IMR-90 (cell line): ENCODE results near the gene TMEM144. TPM values are rescaled to one million over a fixed set of nuclear protein-coding genes. Genes with fewer than 3 reads are reported as not detected.

Experiments used
- ATAC-seq: fragments of 200-7000 bp; cut with Tn5 transposase; 2 replicates; pipeline ENCODE4 v1.9.1; 2020; ENCODE audit warnings: low read depth, mild to moderate bottlenecking, moderate library complexity
- BruUV-seq: library from RNA; stranded (reverse); fragments of 400-500 nt; replicated peaks from 2 replicates; lab custom pipeline; 2021; lab: Mats Ljungman, UMichigan
- CTCF ChIA-PET: fragments of 300-600 bp; formaldehyde crosslinking; extraction: SDS; loops from one replicate; lab custom pipeline; 2021; ENCODE audit warnings: antibody characterized with exemption; lab: Yijun Ruan, JAX
- POLR2A ChIA-PET: fragments of 300-600 bp; sonication (Branson Sonifier 250); formaldehyde crosslinking; loops from one replicate; lab custom pipeline; 2022; ENCODE audit warnings: antibody characterized with exemption; ENCODE audit not compliant: unreplicated experiment; lab: Charles Lee
- DNase-seq: peaks from one replicate; pipeline ENCODE4 v3.0.0; 2013
- H2AFZ ChIP-seq: replicated peaks from 2 replicates; pipeline ENCODE3; 2013; ENCODE audit warnings: low read length, mild to moderate bottlenecking; ENCODE audit not compliant: poor library complexity
- H2AK5ac ChIP-seq: 2 replicates; pipeline ENCODE4 v1.6.1; 2013; ENCODE audit warnings: low read depth, low read length, inconsistent platforms
- H2AK9ac ChIP-seq: replicated peaks from 2 replicates; pipeline ENCODE3; 2013; ENCODE audit warnings: mild to moderate bottlenecking, low read depth, low read length, moderate library complexity; ENCODE audit not compliant: poor library complexity
- H2BK120ac ChIP-seq: 2 replicates; pipeline ENCODE4 v1.6.1; 2013; ENCODE audit warnings: low read depth, low read length, inconsistent platforms
- H2BK15ac ChIP-seq: 3 replicates; pipeline ENCODE4 v1.6.1; 2013; ENCODE audit warnings: low read depth, low read length, inconsistent platforms
- H2BK20ac ChIP-seq: 2 replicates; pipeline ENCODE4 v1.6.1; 2013; ENCODE audit warnings: low read depth, mild to moderate bottlenecking, inconsistent platforms, low read length, moderate library complexity
- H2BK5ac ChIP-seq: 2 replicates; pipeline ENCODE4 v1.6.1; 2013; ENCODE audit warnings: mild to moderate bottlenecking, low read depth, low read length, inconsistent platforms; ENCODE audit not compliant: poor library complexity, severe bottlenecking
- H3K14ac ChIP-seq: replicated peaks from 2 replicates; pipeline ENCODE4 v1.6.1; 2013; ENCODE audit warnings: low read depth, low read length, inconsistent platforms
- H3K18ac ChIP-seq: 2 replicates; pipeline ENCODE4 v1.6.1; 2013; ENCODE audit warnings: low read depth, low read length, control low read depth
- H3K23ac ChIP-seq: 2 replicates; pipeline ENCODE4 v1.6.1; 2013; ENCODE audit warnings: low read depth, low read length, inconsistent platforms
- H3K27ac ChIP-seq: 2 replicates; pipeline ENCODE4 v1.5.1; 2013; ENCODE audit warnings: mild to moderate bottlenecking, control low read depth, low read length; ENCODE audit not compliant: insufficient read depth
- H3K27me3 ChIP-seq: 2 replicates; pipeline ENCODE4 v1.6.1; 2013; ENCODE audit warnings: low read length; ENCODE audit not compliant: control insufficient read depth, insufficient read depth
- H3K36me3 ChIP-seq: 2 replicates; pipeline ENCODE4 v1.6.1; 2013; ENCODE audit warnings: low read length, mixed read lengths; ENCODE audit not compliant: control insufficient read depth, insufficient read depth
- H3K4ac ChIP-seq: 2 replicates; pipeline ENCODE4 v1.6.1; 2013; ENCODE audit warnings: low read depth, low read length, inconsistent platforms
- H3K4me1 ChIP-seq: 2 replicates; pipeline ENCODE4 v1.6.1; 2013; ENCODE audit warnings: low read length, mixed read lengths; ENCODE audit not compliant: control insufficient read depth, insufficient read depth
- H3K4me2 ChIP-seq: 2 replicates; pipeline ENCODE4 v1.6.1; 2013; ENCODE audit warnings: low read depth, mild to moderate bottlenecking, control low read depth, low read length, moderate library complexity
- H3K4me3 ChIP-seq: 2 replicates; pipeline ENCODE4 v1.5.1; 2013; ENCODE audit warnings: low read depth, mild to moderate bottlenecking, control low read depth, low read length, moderate library complexity; ENCODE audit not compliant: insufficient read depth
- H3K56ac ChIP-seq: 2 replicates; pipeline ENCODE4 v1.6.1; 2013; ENCODE audit warnings: low read length, inconsistent platforms; ENCODE audit not compliant: insufficient read depth; ENCODE audit errors: extremely low read depth
- H3K79me1 ChIP-seq, 2 experiments: 2 replicates each; pipeline ENCODE4 v1.6.1; 2013; ENCODE audit warnings: low read length in 2 of 2, inconsistent platforms in 1 of 2, low read depth in 1 of 2
- H3K9ac ChIP-seq: 2 replicates; pipeline ENCODE4 v1.6.1; 2013; ENCODE audit warnings: low read depth, low read length, control low read depth
- H3K9me1 ChIP-seq: 2 replicates; pipeline ENCODE4 v1.6.1; 2013; ENCODE audit warnings: low read length, inconsistent platforms; ENCODE audit not compliant: insufficient read depth
- H3K9me3 ChIP-seq: 2 replicates; pipeline ENCODE4 v1.6.1; 2013; ENCODE audit warnings: low read length; ENCODE audit not compliant: control insufficient read depth, insufficient read depth
- H4K20me1 ChIP-seq: 2 replicates; pipeline ENCODE4 v1.6.1; 2013; ENCODE audit warnings: low read length, inconsistent platforms; ENCODE audit not compliant: insufficient read depth
- H4K5ac ChIP-seq: 2 replicates; pipeline ENCODE4 v1.6.1; 2013; ENCODE audit warnings: mild to moderate bottlenecking, low read depth, low read length, control low read depth
- H4K8ac ChIP-seq, 2 experiments: 2 replicates each; pipeline ENCODE4 v1.6.1; 2013; ENCODE audit warnings: low read depth in 2 of 2, low read length in 2 of 2, control low read depth in 1 of 2, inconsistent platforms in 1 of 2
- H4K91ac ChIP-seq: 2 replicates; pipeline ENCODE4 v1.6.1; 2013; ENCODE audit warnings: low read depth, low read length, inconsistent platforms; ENCODE audit not compliant: insufficient read depth
- CEBPB ChIP-seq: IDR thresholded peaks from 2 replicates; pipeline ENCODE4 v1.6.1; 2012; ENCODE audit warnings: low read depth, low read length, improper control_type of control experiment
- CHD1 ChIP-seq: IDR thresholded peaks from 2 replicates; pipeline ENCODE4 v1.6.1; 2012; ENCODE audit warnings: low read depth, low read length, improper control_type of control experiment
- FOS ChIP-seq: fragments of 150-350 bp; IDR thresholded peaks from 2 replicates; pipeline ENCODE4 v1.6.1; 2016; ENCODE audit warnings: low read depth, low read length
- MAFK ChIP-seq: IDR thresholded peaks from 2 replicates; pipeline ENCODE4 v1.6.1; 2012; ENCODE audit warnings: low read depth, low read length, improper control_type of control experiment
- MAZ ChIP-seq: IDR thresholded peaks from 2 replicates; pipeline ENCODE4 v1.6.1; 2012; ENCODE audit warnings: low read depth, mild to moderate bottlenecking, low read length, improper control_type of control experiment, moderate library complexity, borderline replicate concordance
- POLR2A ChIP-seq: IDR thresholded peaks from 2 replicates; pipeline ENCODE4 v1.6.1; 2012; ENCODE audit warnings: mild to moderate bottlenecking, low read depth, low read length
- RAD21 ChIP-seq: IDR thresholded peaks from 2 replicates; pipeline ENCODE4 v1.6.1; 2012; ENCODE audit warnings: low read length, improper control_type of control experiment
- RFX5 ChIP-seq: IDR thresholded peaks from 2 replicates; pipeline ENCODE4 v1.8.0; 2012; ENCODE audit warnings: low read depth, mild to moderate bottlenecking, low read length, moderate library complexity
- SMC3 ChIP-seq: fragments of 150-350 bp; IDR thresholded peaks from 2 replicates; pipeline ENCODE4 v1.6.1; 2016; ENCODE audit warnings: low read depth, mild to moderate bottlenecking, antibody characterized with exemption, low read length, moderate library complexity
- WGBS, 2 experiments: methylation state at CpG; one replicate each; pipeline versions ENCODE4 v1.1.5 to v1.1.7; 2013; ENCODE audit warnings: missing lambda C conversion rate in 2 of 2; ENCODE audit not compliant: insufficient read length in 1 of 2; ENCODE audit errors: extremely low coverage in 2 of 2; 5-methylcytosine and 5-hydroxymethylcytosine counted together
- dilution Hi-C: fragments of 300-500 bp; cut with HindIII; formaldehyde crosslinking; loops from one replicate; pipeline ENCODE4 v1.14.3; 2018; ENCODE audit warnings: low sequenced_read_pairs; ENCODE audit not compliant: unreplicated experiment
- in situ Hi-C: fragments of 300-500 bp; cut with MboI; formaldehyde crosslinking; loops from 3 replicates; pipeline ENCODE4 v1.14.3; 2019; ENCODE audit warnings: low sequenced_read_pairs, inconsistent platforms, mixed read lengths
- intact Hi-C: fragments of 100-400 bp; cut with micrococcal nuclease; formaldehyde crosslinking; loops from 2 replicates; pipeline ENCODE4 v1.10.0; 2022
- polyA plus RNA-seq, 3 experiments: library from polyadenylated mRNA; depleted of rRNA; stranded (reverse); fragments of >200 nt; gene quantifications; 2 replicates each; pipeline ENCODE4 v1.2.3, GENCODE V29; 2012; ENCODE audit warnings: low replicate concordance in 1 of 3
- total RNA-seq: library from RNA; depleted of rRNA; stranded (reverse); fragments of >200 nt; gene quantifications from 2 replicates; pipeline ENCODE4 v1.2.3, GENCODE V29; 2012
- TF ChIP-seq, protein P1 (sequence below): fragments of 150-350 bp; IDR thresholded peaks from 2 replicates; pipeline ENCODE4 v1.6.1; 2016; ENCODE audit warnings: low read depth, mild to moderate bottlenecking, low read length, moderate library complexity, borderline replicate concordance
- TF ChIP-seq, protein P2 (sequence below): fragments of 150-350 bp; IDR thresholded peaks from 2 replicates; pipeline ENCODE4 v1.6.1; 2017; ENCODE audit warnings: mild to moderate bottlenecking, antibody characterized with exemption, low read length, low read depth
- TF ChIP-seq, protein P3 (sequence below): conservative IDR thresholded peaks from 2 replicates; pipeline ENCODE4 v1.5.1; 2012; ENCODE audit warnings: mild to moderate bottlenecking, low read depth, low read length, improper control_type of control experiment

Gene TMEM144
- total and polyA plus RNA-seq, 2 of the 4 experiments (the other 2 are of a cell fraction), result 0.58 to 2.2 TPM

DNA sequence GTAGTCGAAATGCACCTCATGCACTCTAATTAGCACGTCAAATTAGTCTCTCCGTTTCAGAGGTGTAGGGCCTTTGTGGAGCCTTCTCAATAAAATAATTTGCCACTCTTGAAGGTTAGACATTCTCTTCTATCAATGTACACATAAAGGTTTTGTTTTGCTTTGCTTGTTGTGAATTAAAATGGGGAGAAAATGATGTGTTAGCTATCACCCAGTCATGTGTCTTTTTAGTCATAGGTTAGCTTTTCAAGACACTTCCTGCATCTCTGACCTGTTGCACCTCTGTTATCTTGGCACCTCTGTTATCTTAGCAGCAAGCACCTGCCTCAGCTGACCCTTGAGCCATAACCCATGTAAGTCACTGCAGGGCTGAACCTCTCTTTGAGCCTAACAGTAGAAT lies 936 bp downstream of the TMEM144 start:
- Histone ChIP-seq H3K9me1 (peaks cover 2% of the 10 kb centered on the region; the same call in 1 of the 2 replicates), H3K4ac (no peak overlapping the region), H3K4me2 (peak overlapping the region; percentile 82), H3K9ac (peak overlapping the region; percentile 41; the same call in 1 of the 2 replicates), H4K20me1 (no peaks in the 10 kb centered on the region), H3K18ac (no peak overlapping the region), H4K8ac (peak overlapping the region; percentile 52 to 94; a peak in 3 of 4 replicates), H3K79me1 (no peaks in the 10 kb centered on the region), H3K36me3 (no peaks in the 10 kb centered on the region), H3K23ac (peak overlapping the region; percentile 39; the same call in 1 of the 2 replicates), H2AK5ac (no peak overlapping the region), H2AFZ (peak overlapping the region; percentile 34), H3K27me3 (no peaks in the 10 kb centered on the region), H4K5ac (no peak overlapping the region), H3K56ac (no peak overlapping the region), H3K14ac (peak overlapping the region; percentile 48; the same call in 1 of the 2 replicates), H2BK20ac (no peak overlapping the region), H3K4me3 (no peak overlapping the region), H3K4me1 (peaks cover 3% of the 10 kb centered on the region; the same call in 1 of the 2 replicates), H2AK9ac (no peak overlapping the region), H3K9me3 (no peaks in the 10 kb centered on the region), H4K91ac (no peak overlapping the region), H2BK15ac (no peak overlapping the region), H2BK5ac (no peak overlapping the region), H2BK120ac (no peak overlapping the region), H3K27ac (no peak overlapping the region)
- in situ Hi-C loops (no loop called here), intact Hi-C loops (no loop called here), dilution Hi-C loops (no loop called here)
- ChIA-PET POLR2A (no interaction called here), CTCF (interaction anchor here (1.0 kb wide), 1 partner anchor 18 kb away, joined by 4 read pairs; no protein-coding TSS in a partner anchor)
- no peak for ATAC-seq
- TF ChIP-seq FOS (no peak), CHD1 (no peak), MAZ (no peak), RFX5 (no peak), POLR2A (no peak), MAFK (no peak), RAD21 (no peak), SMC3 (no peak), CEBPB (no peak)
- TF ChIP-seq, protein P1, sequence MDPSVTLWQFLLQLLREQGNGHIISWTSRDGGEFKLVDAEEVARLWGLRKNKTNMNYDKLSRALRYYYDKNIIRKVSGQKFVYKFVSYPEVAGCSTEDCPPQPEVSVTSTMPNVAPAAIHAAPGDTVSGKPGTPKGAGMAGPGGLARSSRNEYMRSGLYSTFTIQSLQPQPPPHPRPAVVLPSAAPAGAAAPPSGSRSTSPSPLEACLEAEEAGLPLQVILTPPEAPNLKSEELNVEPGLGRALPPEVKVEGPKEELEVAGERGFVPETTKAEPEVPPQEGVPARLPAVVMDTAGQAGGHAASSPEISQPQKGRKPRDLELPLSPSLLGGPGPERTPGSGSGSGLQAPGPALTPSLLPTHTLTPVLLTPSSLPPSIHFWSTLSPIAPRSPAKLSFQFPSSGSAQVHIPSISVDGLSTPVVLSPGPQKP, result no peak
- TF ChIP-seq, protein P2, sequence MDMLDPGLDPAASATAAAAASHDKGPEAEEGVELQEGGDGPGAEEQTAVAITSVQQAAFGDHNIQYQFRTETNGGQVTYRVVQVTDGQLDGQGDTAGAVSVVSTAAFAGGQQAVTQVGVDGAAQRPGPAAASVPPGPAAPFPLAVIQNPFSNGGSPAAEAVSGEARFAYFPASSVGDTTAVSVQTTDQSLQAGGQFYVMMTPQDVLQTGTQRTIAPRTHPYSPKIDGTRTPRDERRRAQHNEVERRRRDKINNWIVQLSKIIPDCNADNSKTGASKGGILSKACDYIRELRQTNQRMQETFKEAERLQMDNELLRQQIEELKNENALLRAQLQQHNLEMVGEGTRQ, result no peak
- TF ChIP-seq, protein P3, sequence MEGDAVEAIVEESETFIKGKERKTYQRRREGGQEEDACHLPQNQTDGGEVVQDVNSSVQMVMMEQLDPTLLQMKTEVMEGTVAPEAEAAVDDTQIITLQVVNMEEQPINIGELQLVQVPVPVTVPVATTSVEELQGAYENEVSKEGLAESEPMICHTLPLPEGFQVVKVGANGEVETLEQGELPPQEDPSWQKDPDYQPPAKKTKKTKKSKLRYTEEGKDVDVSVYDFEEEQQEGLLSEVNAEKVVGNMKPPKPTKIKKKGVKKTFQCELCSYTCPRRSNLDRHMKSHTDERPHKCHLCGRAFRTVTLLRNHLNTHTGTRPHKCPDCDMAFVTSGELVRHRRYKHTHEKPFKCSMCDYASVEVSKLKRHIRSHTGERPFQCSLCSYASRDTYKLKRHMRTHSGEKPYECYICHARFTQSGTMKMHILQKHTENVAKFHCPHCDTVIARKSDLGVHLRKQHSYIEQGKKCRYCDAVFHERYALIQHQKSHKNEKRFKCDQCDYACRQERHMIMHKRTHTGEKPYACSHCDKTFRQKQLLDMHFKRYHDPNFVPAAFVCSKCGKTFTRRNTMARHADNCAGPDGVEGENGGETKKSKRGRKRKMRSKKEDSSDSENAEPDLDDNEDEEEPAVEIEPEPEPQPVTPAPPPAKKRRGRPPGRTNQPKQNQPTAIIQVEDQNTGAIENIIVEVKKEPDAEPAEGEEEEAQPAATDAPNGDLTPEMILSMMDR, result no peak
- no CpG with 5 or more reads among the region's 3 CpGs for WGBS, 2 experiments
- no peak for DNase-seq
- BruUV-seq, result no TSS peak
